GM23338 (cell line): ENCODE measurements around the gene SLC35G4. TPM values are rescaled to one million over a fixed set of nuclear protein-coding genes. Genes with fewer than 3 reads are reported as not detected.

Experiments used
- ATAC-seq: fragments of 200-7000 bp; cut with Tn5 transposase; 3 replicates; pipeline ENCODE4 v1.9.1; 2020
- DNase-seq: peaks from one replicate; pipeline ENCODE4 v3.0.0-alpha.2; 2015; ENCODE audit warnings: low spot score
- H2AFZ ChIP-seq: fragments of 200-600 bp; sonication (generic); 2 replicates; pipeline ENCODE4 v1.8.0; 2016; ENCODE audit warnings: antibody characterized with exemption, mild to moderate bottlenecking, moderate library complexity
- H3F3A ChIP-seq: fragments of 200-600 bp; sonication (generic); replicated peaks from 2 replicates; pipeline ENCODE4 v1.8.0; 2017; ENCODE audit warnings: antibody characterized with exemption, mixed run types, low read depth
- H3K27ac ChIP-seq: fragments of 200-600 bp; sonication (generic); 2 replicates; pipeline ENCODE4 v1.6.1; 2016; ENCODE audit warnings: low read depth
- H3K27me3 ChIP-seq: fragments of 200-600 bp; sonication (generic); 2 replicates; pipeline ENCODE4 v1.8.0; 2016; ENCODE audit warnings: mild to moderate bottlenecking, mixed run types, moderate library complexity; ENCODE audit not compliant: insufficient read depth
- H3K36me3 ChIP-seq: fragments of 200-600 bp; sonication (generic); 2 replicates; pipeline ENCODE4 v1.8.0; 2016; ENCODE audit warnings: mild to moderate bottlenecking; ENCODE audit not compliant: insufficient read depth
- H3K4me1 ChIP-seq: fragments of 200-600 bp; sonication (generic); 2 replicates; pipeline ENCODE4 v1.8.0; 2016; ENCODE audit warnings: mild to moderate bottlenecking, moderate library complexity; ENCODE audit not compliant: insufficient read depth
- H3K4me2 ChIP-seq: fragments of 200-600 bp; sonication (generic); 2 replicates; pipeline ENCODE4 v1.7.1; 2017; ENCODE audit warnings: mixed run types
- H3K4me3 ChIP-seq: fragments of 200-600 bp; sonication (generic); 2 replicates; pipeline ENCODE4 v1.6.1; 2016; ENCODE audit warnings: mixed run types
- H3K79me2 ChIP-seq: fragments of 200-600 bp; sonication (generic); replicated peaks from 2 replicates; pipeline ENCODE4 v1.8.0; 2017; ENCODE audit warnings: mild to moderate bottlenecking; ENCODE audit not compliant: insufficient read depth
- H3K9me2 ChIP-seq: fragments of 200-600 bp; sonication (generic); 2 replicates; pipeline ENCODE4 v1.8.0; 2017; ENCODE audit not compliant: insufficient read depth
- H4K20me1 ChIP-seq: fragments of 200-600 bp; sonication (generic); replicated peaks from 2 replicates; pipeline ENCODE4 v1.8.0; 2017; ENCODE audit warnings: mild to moderate bottlenecking; ENCODE audit not compliant: insufficient read depth
- H3K27ac Mint-ChIP-seq: 2 replicates; pipeline ENCODE4 v1.8.0; 2020; ENCODE audit warnings: inconsistent platforms, mild to moderate bottlenecking, moderate library complexity, mixed read lengths
- H3K27me3 Mint-ChIP-seq: 3 replicates; pipeline ENCODE4 v1.8.0; 2022; ENCODE audit warnings: low read depth, mild to moderate bottlenecking, moderate library complexity, mixed read lengths, inconsistent platforms; ENCODE audit not compliant: insufficient read depth, poor library complexity
- H3K36me3 Mint-ChIP-seq: 3 replicates; pipeline ENCODE4 v1.8.0; 2021; ENCODE audit warnings: low read depth, mild to moderate bottlenecking, inconsistent platforms, moderate library complexity, mixed read lengths
- H3K4me1 Mint-ChIP-seq: 3 replicates; pipeline ENCODE4 v1.8.0; 2020; ENCODE audit warnings: mild to moderate bottlenecking, inconsistent platforms, mixed read lengths
- H3K4me3 Mint-ChIP-seq: 3 replicates; pipeline ENCODE4 v1.8.0; 2021; ENCODE audit warnings: moderate library complexity, mild to moderate bottlenecking, inconsistent platforms, mixed read lengths
- H3K9me3 Mint-ChIP-seq: 3 replicates; pipeline ENCODE4 v1.8.0; 2020; ENCODE audit warnings: moderate library complexity, mild to moderate bottlenecking, inconsistent platforms, mixed read lengths
- EZH2 ChIP-seq: fragments of 200-600 bp; sonication (generic); IDR thresholded peaks from one replicate; pipeline ENCODE4 v1.8.0; 2017; ENCODE audit warnings: antibody characterized with exemption, mild to moderate bottlenecking, low read depth; ENCODE audit not compliant: unreplicated experiment
- EZH2phosphoT487 ChIP-seq: fragments of 200-600 bp; sonication (generic); IDR thresholded peaks from one replicate; pipeline ENCODE4 v1.8.1; 2018; ENCODE audit warnings: antibody characterized with exemption; ENCODE audit not compliant: unreplicated experiment
- STAT1 ChIP-seq: IDR thresholded peaks from one replicate; pipeline ENCODE4 v1.6.1; 2016; ENCODE audit warnings: antibody characterized with exemption; ENCODE audit not compliant: unreplicated experiment
- polyA plus RNA-seq: library from polyadenylated mRNA; unstranded; fragments of >200 nt; fragmentation: Nextera tagmentation; extraction: Ambion mirVana; gene quantifications from 2 replicates; pipeline ENCODE4 v1.2.1, GENCODE V29; 2016
- total RNA-seq: library from RNA; depleted of rRNA; stranded (reverse); fragments of >200 nt; shearing (Covaris generic); gene quantifications from 2 replicates; pipeline ENCODE4 v1.2.3, GENCODE V29; 2014
- TF ChIP-seq, protein P1 (sequence below): IDR thresholded peaks from 2 replicates; pipeline ENCODE4 v1.6.1; 2016; ENCODE audit warnings: antibody characterized with exemption
- TF ChIP-seq, protein P2 (sequence below): IDR thresholded peaks from one replicate; pipeline ENCODE4 v1.6.1; 2018; ENCODE audit warnings: antibody characterized with exemption; ENCODE audit not compliant: unreplicated experiment
- TF ChIP-seq, protein P3 (sequence below), 2 experiments: fragments of 200-600 bp in 1 of 2; sonication (generic) in 1 of 2; conservative IDR thresholded peaks; 2 replicates each; pipeline versions ENCODE4 v1.5.1 to v1.6.1; 2016 to 2017; ENCODE audit warnings: antibody characterized with exemption in 2 of 2, low read depth in 2 of 2, mild to moderate bottlenecking in 2 of 2, moderate library complexity in 1 of 2

The SLC35G4 gene
- total and polyA plus RNA-seq, 2 experiments from 2014 or later, result not detected

DNA sequence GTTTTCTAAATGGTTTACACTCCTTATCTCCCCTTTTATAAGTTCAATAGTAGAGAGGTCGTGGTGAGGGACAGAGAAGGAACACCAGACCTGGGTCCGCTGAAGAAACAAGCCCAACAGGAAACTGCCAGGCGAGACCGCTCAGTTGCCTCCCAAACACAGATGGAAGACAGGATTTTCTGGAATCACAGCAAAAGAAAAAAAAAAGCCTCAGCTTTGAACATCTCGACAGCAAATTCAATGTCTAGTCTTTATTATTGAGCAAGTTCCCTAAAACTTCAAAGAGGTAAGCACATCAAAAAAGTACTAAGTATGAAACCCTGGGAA lies 46.2 kb downstream of the SLC35G4 start:
- ATAC-seq, result peak; percentile 61
- H3K9me3 Mint-ChIP-seq, result no peaks in the 10 kb centered on the region
- Histone ChIP-seq H3K36me3 (no peaks in the 10 kb centered on the region), H3K79me2 (no peaks in the 10 kb centered on the region), H3K4me1 (no peaks in the 10 kb centered on the region), H4K20me1 (no peaks in the 10 kb centered on the region), H3K27ac (no peak overlapping the region), H3K27me3 (no peaks in the 10 kb centered on the region), H3K4me2 (0 out of 2 replicates have a peak overlapping the region, but pooled peaks have one; percentile 21), H3F3A (no peaks in the 10 kb centered on the region), H2AFZ (peak overlapping the region; percentile 48; the same call in 1 of the 2 replicates), H3K4me3 (no peak overlapping the region), H3K9me2 (no peaks in the 10 kb centered on the region)
- DNase-seq, result no peak
- H3K27me3 Mint-ChIP-seq, result peaks cover 10% of the 10 kb centered on the region
- H3K4me3 Mint-ChIP-seq, result peak overlapping the region; percentile 37; the same call in 2 of the 3 replicates
- no peak overlapping the region for H3K27ac Mint-ChIP-seq
- TF ChIP-seq, protein P1, sequence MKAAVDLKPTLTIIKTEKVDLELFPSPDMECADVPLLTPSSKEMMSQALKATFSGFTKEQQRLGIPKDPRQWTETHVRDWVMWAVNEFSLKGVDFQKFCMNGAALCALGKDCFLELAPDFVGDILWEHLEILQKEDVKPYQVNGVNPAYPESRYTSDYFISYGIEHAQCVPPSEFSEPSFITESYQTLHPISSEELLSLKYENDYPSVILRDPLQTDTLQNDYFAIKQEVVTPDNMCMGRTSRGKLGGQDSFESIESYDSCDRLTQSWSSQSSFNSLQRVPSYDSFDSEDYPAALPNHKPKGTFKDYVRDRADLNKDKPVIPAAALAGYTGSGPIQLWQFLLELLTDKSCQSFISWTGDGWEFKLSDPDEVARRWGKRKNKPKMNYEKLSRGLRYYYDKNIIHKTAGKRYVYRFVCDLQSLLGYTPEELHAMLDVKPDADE, result no peak
- TF ChIP-seq, protein P2, sequence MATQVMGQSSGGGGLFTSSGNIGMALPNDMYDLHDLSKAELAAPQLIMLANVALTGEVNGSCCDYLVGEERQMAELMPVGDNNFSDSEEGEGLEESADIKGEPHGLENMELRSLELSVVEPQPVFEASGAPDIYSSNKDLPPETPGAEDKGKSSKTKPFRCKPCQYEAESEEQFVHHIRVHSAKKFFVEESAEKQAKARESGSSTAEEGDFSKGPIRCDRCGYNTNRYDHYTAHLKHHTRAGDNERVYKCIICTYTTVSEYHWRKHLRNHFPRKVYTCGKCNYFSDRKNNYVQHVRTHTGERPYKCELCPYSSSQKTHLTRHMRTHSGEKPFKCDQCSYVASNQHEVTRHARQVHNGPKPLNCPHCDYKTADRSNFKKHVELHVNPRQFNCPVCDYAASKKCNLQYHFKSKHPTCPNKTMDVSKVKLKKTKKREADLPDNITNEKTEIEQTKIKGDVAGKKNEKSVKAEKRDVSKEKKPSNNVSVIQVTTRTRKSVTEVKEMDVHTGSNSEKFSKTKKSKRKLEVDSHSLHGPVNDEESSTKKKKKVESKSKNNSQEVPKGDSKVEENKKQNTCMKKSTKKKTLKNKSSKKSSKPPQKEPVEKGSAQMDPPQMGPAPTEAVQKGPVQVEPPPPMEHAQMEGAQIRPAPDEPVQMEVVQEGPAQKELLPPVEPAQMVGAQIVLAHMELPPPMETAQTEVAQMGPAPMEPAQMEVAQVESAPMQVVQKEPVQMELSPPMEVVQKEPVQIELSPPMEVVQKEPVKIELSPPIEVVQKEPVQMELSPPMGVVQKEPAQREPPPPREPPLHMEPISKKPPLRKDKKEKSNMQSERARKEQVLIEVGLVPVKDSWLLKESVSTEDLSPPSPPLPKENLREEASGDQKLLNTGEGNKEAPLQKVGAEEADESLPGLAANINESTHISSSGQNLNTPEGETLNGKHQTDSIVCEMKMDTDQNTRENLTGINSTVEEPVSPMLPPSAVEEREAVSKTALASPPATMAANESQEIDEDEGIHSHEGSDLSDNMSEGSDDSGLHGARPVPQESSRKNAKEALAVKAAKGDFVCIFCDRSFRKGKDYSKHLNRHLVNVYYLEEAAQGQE, result no peak
- TF ChIP-seq, protein P3, sequence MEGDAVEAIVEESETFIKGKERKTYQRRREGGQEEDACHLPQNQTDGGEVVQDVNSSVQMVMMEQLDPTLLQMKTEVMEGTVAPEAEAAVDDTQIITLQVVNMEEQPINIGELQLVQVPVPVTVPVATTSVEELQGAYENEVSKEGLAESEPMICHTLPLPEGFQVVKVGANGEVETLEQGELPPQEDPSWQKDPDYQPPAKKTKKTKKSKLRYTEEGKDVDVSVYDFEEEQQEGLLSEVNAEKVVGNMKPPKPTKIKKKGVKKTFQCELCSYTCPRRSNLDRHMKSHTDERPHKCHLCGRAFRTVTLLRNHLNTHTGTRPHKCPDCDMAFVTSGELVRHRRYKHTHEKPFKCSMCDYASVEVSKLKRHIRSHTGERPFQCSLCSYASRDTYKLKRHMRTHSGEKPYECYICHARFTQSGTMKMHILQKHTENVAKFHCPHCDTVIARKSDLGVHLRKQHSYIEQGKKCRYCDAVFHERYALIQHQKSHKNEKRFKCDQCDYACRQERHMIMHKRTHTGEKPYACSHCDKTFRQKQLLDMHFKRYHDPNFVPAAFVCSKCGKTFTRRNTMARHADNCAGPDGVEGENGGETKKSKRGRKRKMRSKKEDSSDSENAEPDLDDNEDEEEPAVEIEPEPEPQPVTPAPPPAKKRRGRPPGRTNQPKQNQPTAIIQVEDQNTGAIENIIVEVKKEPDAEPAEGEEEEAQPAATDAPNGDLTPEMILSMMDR (conservative IDR thresholded peaks at IDR 0.05; ENCODE audit: low read depth in 2 of 2), result peak in 1 of 2 experiments; percentile 8; a peak in 1 of 4 replicates
- TF ChIP-seq STAT1, result no peak
- H3K4me1 Mint-ChIP-seq, result no peaks in the 10 kb centered on the region
- no peaks in the 10 kb centered on the region; the same call in 2 of the 3 replicates for H3K36me3 Mint-ChIP-seq

DNA sequence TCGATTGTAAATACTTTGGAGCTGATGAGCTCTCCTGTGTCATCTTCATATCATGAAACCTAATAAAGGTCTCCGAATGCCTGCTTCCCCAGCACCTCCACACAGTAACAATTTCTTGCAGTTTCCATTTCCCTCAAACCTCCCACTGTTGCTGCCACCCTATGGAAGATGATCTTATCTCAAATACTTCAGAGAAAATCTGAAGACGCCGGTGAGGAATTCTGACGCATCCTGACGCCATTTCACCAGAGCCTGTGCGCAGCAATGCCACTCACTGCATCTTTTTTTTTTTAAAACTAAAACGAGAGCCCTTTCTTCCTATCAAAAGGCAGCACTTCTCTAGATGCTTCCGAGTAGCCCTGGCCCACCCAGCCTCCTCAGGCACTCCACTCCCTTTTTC lies 47.8 kb downstream of the SLC35G4 start:
- Histone ChIP-seq H3F3A (no peaks in the 10 kb centered on the region), H3K4me1 (no peaks in the 10 kb centered on the region), H4K20me1 (no peaks in the 10 kb centered on the region), H3K27me3 (no peaks in the 10 kb centered on the region), H2AFZ (no peak overlapping the region), H3K4me2 (no peak overlapping the region), H3K9me2 (no peaks in the 10 kb centered on the region), H3K27ac (no peak overlapping the region), H3K36me3 (no peaks in the 10 kb centered on the region), H3K4me3 (no peak overlapping the region), H3K79me2 (no peaks in the 10 kb centered on the region)
- Mint-ChIP-seq H3K4me1 (no peaks in the 10 kb centered on the region), H3K36me3 (no peaks in the 10 kb centered on the region; the same call in 2 of the 3 replicates), H3K4me3 (no peak overlapping the region), H3K27ac (no peak overlapping the region), H3K9me3 (no peaks in the 10 kb centered on the region), H3K27me3 (peaks cover 10% of the 10 kb centered on the region)
- DNase-seq, result no peak
- TF ChIP-seq EZH2phosphoT487 (no peak), EZH2 (no peak)
- TF ChIP-seq, protein P2, result no peak
- no peak for ATAC-seq
